ENCODE results near the gene CLPTM1. TPM values are rescaled to one million over a fixed set of nuclear protein-coding genes. Genes with fewer than 3 reads are reported as not detected.

Gene CLPTM1
- polyA plus RNA-seq, 1 donor (not counting 4 experiments of a cell fraction or from before 2014, with no cell fraction given) = 44.6 TPM

- no peaks in the 10 kb centered on the region for H3K9me3 ChIP-seq (ENCODE audit: control insufficient read depth, low read depth, low read length)
- no peak overlapping the region for H3K4me2 ChIP-seq (ENCODE audit: control insufficient read depth, extremely low read depth, insufficient read depth, low read depth, low read length)
- H3K36me3 ChIP-seq (ENCODE audit: control insufficient read depth in 2 of 2, extremely low read depth in 1 of 2, insufficient read depth in 2 of 2, low read length in 2 of 2) = peaks cover 0 to 3% of the 10 kb centered on the region in 2 experiments
- dilution Hi-C loops (cut with MboI; ENCODE audit: extremely low pct_ligation_motif_present, low sequenced_read_pairs) = no loop called here
- TF ChIP-seq EZH2 (IDR thresholded peaks at IDR 0.05; ENCODE audit: low read length) (no peak), CTCF (optimal IDR thresholded peaks at IDR 0.05 in 1 of 3, IDR thresholded peaks at IDR 0.05 in 1 of 3, conservative IDR thresholded peaks at IDR 0.05 in 1 of 3; ENCODE audit: extremely low read depth in 1 of 3, insufficient read depth in 2 of 3, low read length in 3 of 3) (no peak)
- H3K27me3 ChIP-seq (ENCODE audit: control insufficient read depth, extremely low read depth, insufficient read depth, low read length) = no peaks in the 10 kb centered on the region
- no peak overlapping the region for H3K27ac ChIP-seq (ENCODE audit: control insufficient read depth, insufficient read depth, low read length)
- no peak for DNase-seq (ENCODE audit: low read depth, low spot score)
- no peak overlapping the region for H3K4me3 ChIP-seq (ENCODE audit: control insufficient read depth in 2 of 3, extremely low read depth in 1 of 3, insufficient read depth in 2 of 3, low read depth in 1 of 3, low read length in 3 of 3)
- H2AFZ ChIP-seq (ENCODE audit: control insufficient read depth, low read length) = no peak overlapping the region
- H3K4me1 ChIP-seq (ENCODE audit: control insufficient read depth, extremely low read depth, insufficient read depth, low read length) = peaks cover 5% of the 10 kb centered on the region
- H3K79me2 ChIP-seq (ENCODE audit: control insufficient read depth, insufficient read depth, low read length) = no peaks in the 10 kb centered on the region
- H3K9ac ChIP-seq (ENCODE audit: control insufficient read depth, extremely low read depth, insufficient read depth, low read length) = no peak overlapping the region
- FAIRE-seq = no peak
- H3K9me1 ChIP-seq (ENCODE audit: control insufficient read depth, extremely low read depth, insufficient read depth, low read length) = no peaks in the 10 kb centered on the region
- no peaks in the 10 kb centered on the region for H4K20me1 ChIP-seq (ENCODE audit: control insufficient read depth, extremely low read depth, insufficient read depth, low read length)
Observed at GRCh38 chr19:45005787-45006186, 50.6 kb downstream of the CLPTM1 start.

- no peak overlapping the region for H2AFZ ChIP-seq (ENCODE audit: control insufficient read depth, low read length)
- no peaks in the 10 kb centered on the region for H3K4me1 ChIP-seq (ENCODE audit: control insufficient read depth, extremely low read depth, insufficient read depth, low read length)
- no peaks in the 10 kb centered on the region for H3K9me3 ChIP-seq (ENCODE audit: control insufficient read depth, low read depth, low read length)
- TF ChIP-seq EZH2 (IDR thresholded peaks at IDR 0.05; ENCODE audit: low read length) (no peak), CTCF (optimal IDR thresholded peaks at IDR 0.05 in 1 of 3, IDR thresholded peaks at IDR 0.05 in 1 of 3, conservative IDR thresholded peaks at IDR 0.05 in 1 of 3; ENCODE audit: extremely low read depth in 1 of 3, insufficient read depth in 2 of 3, low read length in 3 of 3) (no peak)
- H3K9me1 ChIP-seq (ENCODE audit: control insufficient read depth, extremely low read depth, insufficient read depth, low read length) = no peaks in the 10 kb centered on the region
- FAIRE-seq (no peak), DNase-seq (ENCODE audit: low read depth, low spot score) (no peak)
- peaks cover 2 to 3% of the 10 kb centered on the region in 2 experiments for H3K36me3 ChIP-seq (ENCODE audit: control insufficient read depth in 2 of 2, extremely low read depth in 1 of 2, insufficient read depth in 2 of 2, low read length in 2 of 2)
- no peak overlapping the region for H3K4me2 ChIP-seq (ENCODE audit: control insufficient read depth, extremely low read depth, insufficient read depth, low read depth, low read length)
- H3K27me3 ChIP-seq (ENCODE audit: control insufficient read depth, extremely low read depth, insufficient read depth, low read length) = no peaks in the 10 kb centered on the region
- no peaks in the 10 kb centered on the region for H4K20me1 ChIP-seq (ENCODE audit: control insufficient read depth, extremely low read depth, insufficient read depth, low read length)
- no peak overlapping the region for H3K4me3 ChIP-seq (ENCODE audit: control insufficient read depth in 2 of 3, extremely low read depth in 1 of 3, insufficient read depth in 2 of 3, low read depth in 1 of 3, low read length in 3 of 3)
- dilution Hi-C loops (cut with MboI; ENCODE audit: extremely low pct_ligation_motif_present, low sequenced_read_pairs) = no loop called here
- H3K9ac ChIP-seq (ENCODE audit: control insufficient read depth, extremely low read depth, insufficient read depth, low read length) = no peak overlapping the region
- H3K79me2 ChIP-seq (ENCODE audit: control insufficient read depth, insufficient read depth, low read length) = no peaks in the 10 kb centered on the region
- H3K27ac ChIP-seq (ENCODE audit: control insufficient read depth, insufficient read depth, low read length) = no peak overlapping the region
Observed at GRCh38 chr19:45008552-45008951, 53.4 kb downstream of the CLPTM1 start.

All from keratinocyte (primary cell).